Right atrium auricular region (tissue), 2 donors: ENCODE results near the gene SNX20. TPM values are rescaled to one million over a fixed set of nuclear protein-coding genes. Genes with fewer than 3 reads are reported as not detected.

Source experiments
- DNase-seq: peaks from one replicate; pipeline ENCODE4 v3.0.0-alpha.2; 2019; ENCODE audit warnings: low spot score
- H3K27ac ChIP-seq, 2 donors: fragments of 200-600 bp; sonication (generic); 1 replicate in 1 of 2; 2 replicates in 1 of 2; pipeline ENCODE4 v1.5.1; 2016 to 2019
- H3K27me3 ChIP-seq, 2 donors: fragments of 200-600 bp; sonication (generic); one replicate each; pipeline versions ENCODE4 v1.5.1 to v1.6.0; 2017 to 2019
- H3K36me3 ChIP-seq: fragments of 200-600 bp; sonication (generic); one replicate; pipeline ENCODE4 v1.5.1; 2016
- H3K4me1 ChIP-seq, 2 donors: fragments of 200-600 bp; sonication (generic); one replicate each; pipeline versions ENCODE4 v1.5.1 to v1.6.0; 2017 to 2019
- H3K4me3 ChIP-seq, 2 donors: fragments of 200-600 bp; sonication (generic); 1 replicate in 1 of 2; 2 replicates in 1 of 2; pipeline ENCODE4 v1.5.1; 2017 to 2019; ENCODE audit warnings: mild to moderate bottlenecking in 1 of 2, moderate library complexity in 1 of 2
- H3K9me3 ChIP-seq, 2 donors: fragments of 200-600 bp; sonication (generic); one replicate each; pipeline ENCODE4 v1.5.1; 2019
- CTCF ChIP-seq, 2 donors: fragments of 200-600 bp; sonication (generic); IDR thresholded peaks; one replicate each; pipeline ENCODE4 v1.5.1; 2019; ENCODE audit warnings: antibody characterized with exemption in 2 of 2
- total RNA-seq, 2 donors: library from RNA; depleted of rRNA; stranded (reverse); fragments of >200 nt; gene quantifications; one replicate each; pipeline ENCODE4 v1.1.0, GENCODE V29; 2016

SNX20 gene
- total RNA-seq, 2 donors from 2014 or later: 0.89 to 1.9 TPM

GRCh38 chr16:50625374-50625773, 55.7 kb downstream of the SNX20 start:
- H3K27me3 ChIP-seq: no peaks in the 10 kb centered on the region
- no peaks in the 10 kb centered on the region for H3K9me3 ChIP-seq
- H3K4me3 ChIP-seq: no peak overlapping the region
- H3K36me3 ChIP-seq: no peaks in the 10 kb centered on the region
- H3K4me1 ChIP-seq: peaks cover 0 to 11% of the 10 kb centered on the region in 2 donors
- no peak for DNase-seq
- no peak overlapping the region for H3K27ac ChIP-seq
- no peak for TF ChIP-seq CTCF (IDR thresholded peaks at IDR 0.05)

- Histone ChIP-seq H3K9me3 (no peaks in the 10 kb centered on the region), H3K27me3 (no peaks in the 10 kb centered on the region), H3K4me1 (peaks cover 0 to 11% of the 10 kb centered on the region in 2 donors), H3K4me3 (no peak overlapping the region), H3K27ac (no peak overlapping the region), H3K36me3 (no peaks in the 10 kb centered on the region)
- TF ChIP-seq CTCF (IDR thresholded peaks at IDR 0.05): no peak
- DNase-seq: no peak
Measured at GRCh38 chr16:50624449-50624970, 56.6 kb downstream of the SNX20 start.

GRCh38 chr16:50622643-50623369, 58.3 kb downstream of the SNX20 start:
- Histone ChIP-seq H3K4me1 (peaks cover 0 to 11% of the 10 kb centered on the region in 2 donors), H3K9me3 (no peaks in the 10 kb centered on the region), H3K36me3 (no peaks in the 10 kb centered on the region), H3K27me3 (no peaks in the 10 kb centered on the region), H3K27ac (no peak overlapping the region), H3K4me3 (no peak overlapping the region)
- no peak for TF ChIP-seq CTCF (IDR thresholded peaks at IDR 0.05)
- DNase-seq: no peak

GRCh38 chr16:50622029-50622428, 59.1 kb downstream of the SNX20 start:
- Histone ChIP-seq H3K36me3 (no peaks in the 10 kb centered on the region), H3K27ac (no peak overlapping the region), H3K27me3 (no peaks in the 10 kb centered on the region), H3K4me1 (peaks cover 0 to 4% of the 10 kb centered on the region in 2 donors), H3K9me3 (no peaks in the 10 kb centered on the region), H3K4me3 (no peak overlapping the region)
- no peak for DNase-seq
- TF ChIP-seq CTCF (IDR thresholded peaks at IDR 0.05): no peak

Other genes starting within 250 kb of the SNX20 start
- 1 to 10 TPM; 1.1 to 3.0 TPM for gene NKD1, start 132.9 kb downstream of the SNX20 start, total RNA-seq
- 1 to 10 TPM in 1 of 2 donors, under 1 TPM in 1; 0.44 to 1.6 TPM for gene NOD2, start 12.3 kb upstream of the SNX20 start, total RNA-seq
- 10 to 100 TPM; 20.0 to 21.2 TPM for gene CYLD, start 60.8 kb upstream of the SNX20 start, total RNA-seq